HG03095 (cell line): Measurements from ENCODE around the gene KANK3.
"Not testable (repeated sequence)": the region's sequence is repeated elsewhere in the genome, so short reads cannot be mapped to it uniquely, and the experiment has no call there.

Experiments
- ATAC-seq: cut with Tn5 transposase; IDR thresholded peaks from one replicate; pipeline ENCODE4 v1.9.1; 2021; ENCODE audit warnings: moderate library complexity; ENCODE audit not compliant: unreplicated experiment

KANK3 gene

DNA sequence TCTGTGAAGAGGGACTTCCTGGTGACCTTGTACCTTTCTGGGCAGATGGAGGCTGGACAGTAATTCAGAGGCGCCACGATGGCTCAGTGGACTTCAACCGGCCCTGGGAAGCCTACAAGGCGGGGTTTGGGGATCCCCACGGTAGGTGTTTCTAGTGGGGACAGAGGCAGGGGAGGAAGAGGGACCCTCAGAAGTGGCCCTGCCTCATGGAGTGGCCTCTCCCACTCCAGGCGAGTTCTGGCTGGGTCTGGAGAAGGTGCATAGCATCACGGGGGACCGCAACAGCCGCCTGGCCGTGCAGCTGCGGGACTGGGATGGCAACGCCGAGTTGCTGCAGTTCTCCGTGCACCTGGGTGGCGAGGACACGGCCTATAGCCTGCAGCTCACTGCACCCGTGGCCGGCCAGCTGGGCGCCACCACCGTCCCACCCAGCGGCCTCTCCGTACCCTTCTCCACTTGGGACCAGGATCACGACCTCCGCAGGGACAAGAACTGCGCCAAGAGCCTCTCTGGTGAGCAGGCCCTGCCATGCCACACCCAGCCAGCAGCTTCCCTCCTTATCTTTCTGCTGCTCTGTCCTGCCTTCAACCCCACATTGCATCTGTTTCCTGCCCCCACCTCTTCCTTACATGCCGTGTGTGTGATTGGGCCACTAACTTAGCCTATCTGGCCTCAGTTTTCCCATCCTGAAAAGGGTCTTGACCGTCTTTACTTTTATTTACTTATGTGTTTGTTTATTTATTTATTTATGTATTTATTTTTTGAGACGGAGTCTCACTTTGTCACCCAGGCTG, 28.1 kb upstream of the KANK3 start:
- ATAC-seq = no peak

DNA sequence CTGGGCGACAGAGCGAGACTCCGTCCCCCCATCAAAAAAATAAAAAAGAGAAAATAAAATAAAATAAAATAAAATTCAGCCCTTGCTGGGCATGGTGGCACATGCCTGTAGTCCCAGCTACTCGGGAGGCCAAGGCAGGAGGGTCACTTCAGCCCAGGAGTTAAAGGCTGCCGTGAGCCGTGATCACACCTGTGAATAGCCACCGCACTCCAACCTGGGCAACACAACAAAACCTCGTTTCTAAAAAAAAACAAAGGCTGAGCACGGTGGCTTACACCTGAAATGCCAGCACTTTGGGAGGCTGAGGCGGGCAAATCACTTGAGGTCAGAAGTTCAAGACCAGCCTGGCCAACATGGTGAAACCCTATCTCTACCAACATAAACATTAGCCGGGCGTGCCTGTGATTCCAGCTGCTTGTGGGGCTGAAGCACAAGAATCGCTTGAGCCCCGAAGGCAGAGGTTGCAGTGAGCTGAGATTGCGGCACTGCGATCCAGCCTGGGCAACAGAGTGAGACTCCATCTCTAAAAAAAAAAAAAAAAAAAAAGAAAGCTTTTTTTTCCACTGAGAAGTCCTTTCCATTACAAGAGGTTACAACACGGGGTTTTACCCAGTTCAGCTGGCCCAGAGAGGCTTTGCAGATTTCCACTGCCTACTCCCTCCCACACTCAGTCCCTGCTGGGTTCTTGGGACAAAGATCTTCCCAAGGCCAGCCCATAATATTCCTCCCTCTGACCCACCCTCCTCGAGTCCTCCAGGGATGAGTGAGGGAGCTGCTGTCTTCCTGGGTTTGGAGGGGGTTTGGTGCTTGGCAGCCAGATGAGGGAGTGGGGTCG, 27.3 kb upstream of the KANK3 start:
- ATAC-seq = no peak

DNA sequence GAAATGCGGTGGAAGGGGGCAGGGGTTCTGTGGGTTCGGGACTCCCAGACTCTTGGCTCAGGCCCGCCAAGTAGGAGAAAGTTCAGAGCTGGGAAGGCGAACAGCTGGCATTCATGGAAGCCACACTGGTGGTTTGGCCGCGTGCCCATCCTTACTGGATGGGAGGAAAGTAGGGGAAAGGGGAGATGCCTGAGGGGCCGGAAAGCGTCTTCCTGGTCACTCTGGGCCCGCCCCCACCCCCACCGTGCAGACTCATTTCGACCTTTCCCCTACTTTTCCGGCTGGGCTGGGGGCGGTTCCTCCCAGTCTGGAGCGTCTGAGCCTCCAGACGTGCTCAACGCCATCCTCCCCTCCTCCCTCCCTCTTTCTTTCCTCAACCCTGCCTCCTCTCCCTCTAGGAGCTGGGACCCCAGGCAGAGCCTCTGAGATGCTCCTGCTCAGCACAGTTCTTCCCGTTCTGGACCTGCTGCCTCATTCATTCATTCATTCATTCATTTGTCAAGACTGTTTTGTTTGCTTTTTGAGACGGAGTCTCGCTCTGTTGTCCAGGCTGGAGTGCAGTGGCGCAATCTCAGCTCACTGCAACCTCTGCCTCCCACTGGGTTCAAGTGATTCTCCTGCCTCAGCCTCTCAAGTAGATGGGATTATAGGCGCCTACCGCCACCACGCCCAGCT, 24.4 kb upstream of the KANK3 start:
- no peak for ATAC-seq

DNA sequence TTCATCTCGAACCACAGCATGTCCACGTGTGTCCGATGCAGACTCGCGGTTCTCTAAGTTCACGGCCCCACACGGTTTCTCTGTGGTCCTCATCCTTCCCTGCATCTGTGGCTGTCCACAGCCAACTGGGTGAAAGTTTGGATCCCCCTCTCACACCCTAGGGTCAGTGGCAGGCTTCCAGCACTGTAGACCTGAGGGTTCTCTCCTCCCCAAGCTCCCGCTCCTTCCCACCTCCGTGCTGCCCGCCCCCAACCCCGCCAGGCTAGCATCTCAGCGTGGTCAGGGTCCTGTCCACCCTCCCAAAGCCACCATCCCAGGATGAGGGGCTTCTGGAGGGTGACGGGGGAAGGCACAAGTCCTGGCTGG, 23.9 kb upstream of the KANK3 start:
- ATAC-seq = no peak

DNA sequence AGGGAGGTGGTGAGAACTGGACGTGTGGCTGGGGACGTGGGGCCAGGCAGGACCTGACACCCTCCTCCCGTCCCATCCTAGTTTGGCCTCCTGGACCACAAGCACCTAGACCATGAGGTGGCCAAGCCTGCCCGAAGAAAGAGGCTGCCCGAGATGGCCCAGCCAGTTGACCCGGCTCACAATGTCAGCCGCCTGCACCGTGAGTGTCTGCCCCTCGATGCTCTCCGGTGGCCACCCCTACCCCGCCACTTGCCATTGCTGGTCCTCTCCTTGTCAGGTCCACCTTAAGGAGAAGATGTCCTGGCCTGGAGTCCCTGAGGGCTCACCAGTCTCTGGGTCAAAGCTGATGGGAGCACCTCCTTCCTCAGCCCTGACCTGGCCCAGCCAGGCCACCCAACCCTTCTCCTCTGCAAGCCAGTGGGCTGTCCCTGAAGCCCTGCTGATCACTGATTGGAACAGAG, 23.1 kb upstream of the KANK3 start:
- no peak for ATAC-seq

DNA sequence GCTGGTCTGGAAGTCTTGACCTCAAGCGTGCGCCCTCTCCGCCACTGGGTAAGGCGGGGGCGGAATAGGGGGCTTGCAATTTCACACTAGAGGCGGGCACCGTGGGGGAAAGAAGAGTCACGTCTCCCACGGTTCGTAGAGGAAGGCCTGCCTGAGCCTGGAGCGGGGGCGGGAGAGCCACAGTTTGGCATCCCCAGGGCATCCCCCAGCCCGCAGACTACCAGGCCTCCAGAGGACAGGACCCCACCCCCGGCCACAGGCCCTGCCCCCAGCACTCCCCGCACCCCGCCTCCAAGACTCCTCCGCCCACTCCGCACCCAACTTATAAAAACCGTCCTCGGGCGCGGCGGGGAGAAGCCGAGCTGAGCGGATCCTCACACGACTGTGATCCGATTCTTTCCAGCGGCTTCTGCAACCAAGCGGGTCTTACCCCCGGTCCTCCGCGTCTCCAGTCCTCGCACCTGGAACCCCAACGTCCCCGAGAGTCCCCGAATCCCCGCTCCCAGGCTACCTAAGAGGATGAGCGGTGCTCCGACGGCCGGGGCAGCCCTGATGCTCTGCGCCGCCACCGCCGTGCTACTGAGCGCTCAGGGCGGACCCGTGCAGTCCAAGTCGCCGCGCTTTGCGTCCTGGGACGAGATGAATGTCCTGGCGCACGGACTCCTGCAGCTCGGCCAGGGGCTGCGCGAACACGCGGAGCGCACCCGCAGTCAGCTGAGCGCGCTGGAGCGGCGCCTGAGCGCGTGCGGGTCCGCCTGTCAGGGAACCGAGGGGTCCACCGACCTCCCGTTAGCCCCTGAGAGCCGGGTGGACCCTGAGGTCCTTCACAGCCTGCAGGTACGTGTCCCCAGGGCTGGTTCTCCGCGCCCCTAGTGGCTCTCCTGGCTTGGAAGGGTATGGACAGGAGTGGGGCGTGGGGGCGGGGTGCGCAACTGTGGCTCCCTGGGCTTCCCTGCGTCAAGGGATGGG, 21.0 kb upstream of the KANK3 start, which contains the start of gene ANGPTL4:
TSS of gene ANGPTL4 (plus strand) at position 353 of the 969 bp plus-strand sequence. CDS start at position 520, 167 bp downstream.
- ATAC-seq = no peak

DNA sequence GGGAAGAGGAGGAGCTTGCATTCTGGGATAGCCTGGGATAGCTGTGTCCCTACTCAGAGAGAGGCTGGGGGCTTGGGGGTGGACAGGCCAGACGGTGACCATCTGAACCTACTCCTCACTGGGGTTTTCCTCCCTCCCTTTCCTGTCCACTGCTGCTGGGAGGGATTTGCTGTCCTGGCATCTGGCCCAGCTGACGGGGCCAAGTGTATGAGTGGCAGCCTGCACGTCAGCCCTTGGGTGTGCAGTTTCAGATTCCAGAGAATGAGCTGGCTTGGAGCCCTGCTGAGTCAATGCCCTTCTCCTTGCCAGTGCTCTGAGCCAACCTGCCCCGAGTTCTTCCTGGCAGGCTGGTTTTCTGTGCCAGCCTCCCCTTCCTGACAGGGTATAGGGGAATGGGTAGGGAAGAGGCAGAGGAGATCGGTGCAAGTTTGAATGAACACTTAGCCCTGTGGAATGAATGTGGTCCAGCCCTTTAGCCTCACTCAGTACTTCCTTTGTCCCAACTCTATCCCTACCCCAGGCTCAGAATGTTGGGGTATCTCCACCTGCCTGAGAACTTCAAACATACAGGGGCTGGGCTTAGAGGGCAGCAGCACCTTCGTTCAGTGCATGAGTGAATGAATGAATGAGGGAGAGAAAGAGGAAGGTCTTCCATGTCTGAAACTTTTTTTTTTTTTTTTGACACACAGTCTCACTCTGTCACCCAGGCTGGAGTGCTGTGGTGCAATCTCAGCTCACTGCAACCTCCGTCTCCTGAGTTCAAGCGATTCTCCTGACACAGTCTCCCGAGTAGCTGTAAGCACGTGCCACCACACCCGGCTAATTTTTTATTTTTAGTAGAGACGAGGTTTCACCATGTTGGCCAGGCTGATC, 19.1 kb upstream of the KANK3 start:
- no peak for ATAC-seq

DNA sequence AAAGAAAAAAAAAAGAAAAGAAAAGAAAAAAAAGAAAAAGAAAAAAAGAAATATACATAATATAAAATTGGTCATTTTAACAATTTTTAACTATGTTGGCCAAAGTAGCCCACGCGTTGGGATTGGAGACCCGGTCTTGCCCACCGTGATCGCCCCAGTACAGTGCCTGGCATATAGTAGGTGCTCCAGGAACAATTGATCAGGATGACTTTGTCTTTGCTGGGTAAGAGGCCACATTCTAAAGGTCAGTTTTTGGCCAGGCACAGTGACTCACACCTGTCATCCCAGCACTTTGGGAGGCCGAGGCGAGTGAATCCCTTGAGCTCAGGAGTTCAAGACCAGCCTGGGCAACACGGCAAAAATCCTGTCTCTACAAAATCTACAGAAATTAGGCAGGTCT, 17.1 kb upstream of the KANK3 start:
- ATAC-seq = no peak

DNA sequence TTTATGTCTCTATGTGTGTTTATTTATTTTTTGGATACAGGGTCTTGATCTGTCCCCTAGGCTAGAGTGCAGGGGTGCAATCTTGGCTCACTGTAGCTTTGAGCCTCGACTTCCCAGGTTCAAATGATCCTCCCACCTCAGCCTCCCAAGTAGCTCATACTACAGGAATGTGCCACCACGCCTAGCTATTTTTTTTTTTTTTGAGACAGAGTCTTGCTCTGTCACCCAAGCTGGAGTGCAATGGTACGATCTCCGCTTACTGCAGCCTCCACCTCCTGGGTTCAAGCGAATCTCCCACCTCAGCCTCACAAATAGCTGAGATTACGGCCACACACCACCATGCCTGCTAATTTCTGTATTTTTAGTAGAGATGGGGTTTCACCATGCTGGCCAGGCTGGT, 15.9 kb upstream of the KANK3 start:
- no peak for ATAC-seq

DNA sequence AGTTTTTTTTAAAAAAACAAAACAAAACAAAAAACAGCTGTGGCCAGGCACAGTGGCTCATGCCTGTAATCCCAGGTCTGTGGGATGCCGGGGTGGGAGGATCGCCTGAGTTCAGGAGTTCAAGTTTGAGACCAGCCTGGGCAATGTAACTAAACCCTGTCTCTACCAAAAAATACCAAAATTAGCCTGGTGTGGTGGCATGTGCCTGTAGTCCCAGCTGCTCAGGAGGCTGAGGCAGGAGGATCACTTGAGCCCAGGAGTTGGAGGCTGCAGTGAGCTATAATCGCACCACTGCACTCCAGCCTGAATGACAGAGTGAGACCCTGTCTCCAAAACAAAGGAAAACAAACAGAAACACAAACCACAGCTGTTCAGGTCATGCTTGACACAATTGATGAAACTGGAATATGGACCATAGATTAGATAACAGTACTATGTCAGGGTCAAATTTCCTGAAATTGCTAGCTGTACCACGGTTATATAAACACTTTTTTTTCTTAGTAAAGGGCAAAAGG, 14.0 kb upstream of the KANK3 start:
- no peak for ATAC-seq

DNA sequence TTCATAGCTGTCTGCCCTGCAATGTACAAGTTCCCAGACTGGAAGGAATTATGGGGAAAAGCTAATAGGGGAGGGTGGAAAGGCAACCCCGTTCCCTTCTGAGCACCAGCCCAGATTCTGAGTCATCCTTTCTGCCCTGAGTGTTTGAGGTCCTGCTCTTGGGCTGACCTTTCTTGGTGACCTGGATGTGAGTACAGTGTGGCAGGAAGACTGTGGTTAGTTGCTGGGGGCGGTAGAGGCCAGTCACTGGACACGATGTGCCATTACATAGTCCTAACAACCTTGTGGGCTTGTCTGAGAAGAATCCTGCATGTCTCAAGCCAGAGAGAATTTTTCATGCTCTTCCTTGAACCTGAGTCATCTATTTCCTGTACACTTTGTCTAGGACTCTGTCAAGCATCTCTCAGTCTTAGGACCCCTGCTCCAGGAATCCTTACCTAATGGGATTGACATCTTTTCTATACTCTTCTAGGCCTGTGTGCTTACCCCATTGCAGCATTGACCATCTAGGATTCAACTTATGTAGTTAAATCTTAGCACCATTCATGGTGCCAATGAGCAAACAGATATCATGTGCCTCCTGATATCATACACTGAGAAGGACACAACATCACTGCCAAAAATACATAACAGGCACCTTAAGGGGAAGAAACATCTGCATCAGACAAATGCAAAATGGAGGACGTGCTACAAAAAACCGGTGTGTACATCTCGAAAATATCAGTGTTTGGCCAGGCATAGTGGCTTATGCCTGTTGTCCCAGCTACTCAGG, 12.8 kb upstream of the KANK3 start:
- no peak for ATAC-seq

DNA sequence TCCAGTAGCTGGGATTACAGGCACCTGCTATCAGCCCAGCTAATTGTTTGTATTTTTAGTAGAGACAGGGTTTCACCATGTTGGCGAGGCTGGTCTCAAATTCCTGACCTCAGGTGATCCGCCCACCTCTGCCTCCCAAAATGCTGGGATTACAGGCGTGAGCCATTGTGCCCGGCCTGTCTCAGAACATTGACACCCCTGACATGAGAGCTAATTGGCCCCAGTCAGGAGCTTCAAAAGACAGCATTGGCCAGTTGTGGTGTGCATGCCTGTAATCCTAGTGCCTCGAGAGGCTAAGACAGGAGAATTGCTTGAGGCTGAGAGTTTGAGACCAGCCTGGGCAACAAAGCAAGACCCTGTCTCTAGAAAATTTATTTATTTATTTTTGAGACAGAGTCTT, 9.8 kb upstream of the KANK3 start:
- ATAC-seq = not testable (repeated sequence)

DNA sequence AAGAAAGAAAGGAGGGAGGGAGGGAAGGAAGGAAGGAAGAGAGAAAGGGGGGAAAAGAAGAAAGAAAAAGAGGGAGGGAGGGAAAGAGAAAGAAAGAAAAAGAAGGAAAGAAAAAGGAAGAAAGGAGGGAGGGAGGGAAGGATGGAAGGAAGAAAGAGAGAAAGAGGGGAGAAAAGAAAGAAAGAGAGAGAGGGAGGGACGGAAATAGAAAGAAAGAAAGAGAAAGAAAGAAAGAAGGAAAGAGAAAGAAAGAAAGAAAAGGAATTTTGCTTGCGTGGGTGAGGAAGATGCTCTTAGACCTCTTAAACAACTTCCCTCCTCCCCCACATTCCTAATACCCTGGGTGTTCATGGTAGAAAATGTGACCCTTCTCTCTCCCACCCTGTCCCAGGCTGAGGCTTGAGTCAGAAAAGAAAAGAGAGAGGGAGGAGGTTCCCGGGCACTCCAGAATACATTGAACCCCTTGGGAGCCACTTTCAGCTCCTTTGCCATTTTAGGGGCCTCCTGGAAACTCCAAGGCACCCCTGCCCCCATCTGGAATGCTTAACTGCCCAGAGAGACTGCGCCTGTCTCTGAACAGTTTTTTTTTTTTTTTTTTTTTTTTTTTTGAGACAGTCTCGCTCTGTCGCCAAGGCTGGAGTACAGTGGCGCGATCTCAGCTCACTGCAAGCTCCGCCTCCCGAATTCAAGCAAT, 9.2 kb upstream of the KANK3 start:
- no peak for ATAC-seq

DNA sequence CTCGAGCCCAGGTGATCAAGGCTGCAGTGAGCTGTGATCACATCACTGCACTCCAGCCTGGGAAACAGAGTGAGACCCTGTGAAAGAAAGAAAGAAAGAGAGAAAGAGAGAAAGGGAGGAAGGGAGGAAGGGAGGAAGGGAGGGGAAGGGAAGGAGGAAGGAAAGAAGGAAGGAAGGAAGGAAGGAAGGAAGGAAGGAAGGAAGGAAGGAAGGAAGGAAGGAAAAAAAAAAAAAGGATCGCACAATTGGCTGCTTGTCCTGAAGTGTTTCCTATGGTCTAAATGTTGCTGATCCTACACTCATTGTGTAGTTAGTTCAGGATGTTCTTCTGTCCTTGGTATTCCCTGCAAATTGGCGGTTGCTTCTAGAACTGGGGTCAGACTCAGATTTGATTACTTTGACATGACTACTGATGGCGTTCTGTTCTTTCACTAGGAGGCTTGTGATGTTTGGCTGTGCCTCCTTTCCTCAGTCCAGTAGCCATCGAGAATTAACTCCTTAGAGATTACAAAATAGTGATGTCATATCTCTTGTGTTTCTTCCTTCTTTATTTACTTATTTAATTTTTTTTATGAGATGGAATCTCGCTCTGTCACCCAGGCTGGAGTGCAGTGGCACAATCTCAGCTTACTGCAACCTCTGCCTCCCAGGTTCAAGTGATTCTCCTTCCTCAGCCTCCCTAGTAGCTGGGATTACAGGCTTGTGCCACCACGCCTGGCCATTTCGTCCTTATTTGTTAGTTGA, 6.7 kb upstream of the KANK3 start:
- ATAC-seq = not testable (repeated sequence)

DNA sequence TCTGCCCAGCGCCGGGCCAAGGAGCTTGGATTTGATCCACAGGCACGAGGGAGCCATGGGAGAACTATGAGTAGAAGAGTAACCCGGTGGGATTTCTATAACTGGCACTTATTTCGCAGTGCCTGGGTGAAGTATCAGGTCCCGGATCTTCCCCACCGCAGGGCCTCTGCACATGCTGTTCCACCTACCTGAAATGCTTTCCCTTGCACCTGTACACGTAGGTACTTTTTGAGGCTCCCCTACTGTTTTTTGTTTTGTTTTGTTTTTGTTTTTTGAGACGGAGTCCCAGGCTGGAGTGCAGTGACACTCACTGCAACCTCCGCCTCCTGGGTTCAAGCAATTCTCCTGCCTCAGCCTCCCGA, 402 bp upstream of the KANK3 start:
- ATAC-seq = no peak

DNA sequence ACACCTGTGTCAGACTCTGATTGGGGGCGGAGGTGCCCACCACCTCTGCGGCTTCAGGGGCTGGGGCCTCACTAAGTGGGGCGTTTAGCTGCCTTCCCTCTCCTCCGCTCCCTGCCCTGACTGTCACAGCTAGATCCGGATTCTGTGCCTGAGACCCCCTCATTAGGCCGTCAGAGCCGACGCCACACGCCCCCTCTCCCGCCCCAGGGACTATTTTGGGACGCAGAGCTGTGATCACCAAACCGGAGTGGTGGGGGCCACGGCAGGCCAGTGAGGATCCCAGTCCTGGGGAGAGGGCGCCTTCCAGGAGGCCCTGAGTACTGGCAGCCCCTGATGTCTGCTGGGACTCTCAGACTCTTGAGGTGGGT, 762 bp downstream of the KANK3 start:
- no peak for ATAC-seq

DNA sequence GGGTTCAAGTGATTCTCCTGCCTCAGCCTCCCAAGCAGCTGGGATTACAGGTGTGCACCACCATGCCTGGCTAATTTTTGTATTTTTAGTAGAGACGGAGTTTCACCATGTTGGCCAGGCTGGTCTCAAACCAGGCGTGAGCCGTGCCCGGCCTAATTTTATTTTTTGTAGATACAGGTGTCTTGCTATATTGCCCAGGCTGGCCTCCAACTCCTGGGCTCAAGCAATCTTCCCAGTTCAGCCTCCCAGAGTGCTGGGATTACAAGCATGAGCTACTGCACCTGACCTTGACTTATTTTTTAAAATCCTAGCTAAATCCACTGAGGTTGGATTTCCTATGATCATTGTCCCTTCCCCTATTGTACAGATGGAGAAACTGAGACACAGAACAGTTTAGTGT, 1.6 kb downstream of the KANK3 start:
- ATAC-seq = not testable (repeated sequence)
